Natural killer cell (primary cell): ENCODE data around the gene SEMA6B. TPM values are rescaled to one million over a fixed set of nuclear protein-coding genes. Genes with fewer than 3 reads are reported as not detected.

Source experiments
- ATAC-seq, 3 donors: fragments of 150-1000 bp in 2 of 3; fragments of 200-7000 bp in 1 of 3; cut with Tn5 transposase; 1 replicate in 1 of 3; 2 replicates in 2 of 3; pipeline ENCODE4 v1.10.0; 2021; ENCODE audit warnings: mild to moderate bottlenecking in 2 of 3, moderate library complexity in 2 of 3
- DNase-seq, 2 donors: peaks; one replicate each; pipeline versions ENCODE4 v3.0.0 to v3.0.0-alpha.2; 2013 to 2021; ENCODE audit warnings: mixed read lengths in 1 of 2
- H3K27ac ChIP-seq: one replicate; pipeline ENCODE4 v1.5.1; 2013; ENCODE audit warnings: mild to moderate bottlenecking, low read length
- H3K27me3 ChIP-seq: one replicate; pipeline ENCODE4 v1.6.1; 2013; ENCODE audit warnings: low read length; ENCODE audit not compliant: control insufficient read depth, insufficient read depth
- H3K36me3 ChIP-seq: one replicate; pipeline ENCODE4 v1.6.1; 2013; ENCODE audit warnings: low read length; ENCODE audit not compliant: control insufficient read depth, insufficient read depth
- H3K4me1 ChIP-seq: one replicate; pipeline ENCODE4 v1.6.1; 2013; ENCODE audit warnings: low read length; ENCODE audit not compliant: control insufficient read depth, insufficient read depth
- H3K4me3 ChIP-seq: one replicate; pipeline ENCODE4 v1.5.1; 2013; ENCODE audit warnings: low read length
- H3K9me3 ChIP-seq: one replicate; pipeline ENCODE4 v1.6.1; 2013; ENCODE audit warnings: low read length; ENCODE audit not compliant: control insufficient read depth, insufficient read depth
- H3K27ac Mint-ChIP-seq, 2 donors: one replicate each; pipeline ENCODE4 v1.8.0; 2022; ENCODE audit warnings: mild to moderate bottlenecking in 2 of 2, mixed read lengths in 2 of 2, moderate library complexity in 1 of 2
- H3K27me3 Mint-ChIP-seq, 2 donors: one replicate each; pipeline ENCODE4 v1.8.0; 2022; ENCODE audit warnings: low read depth in 2 of 2, mixed read lengths in 2 of 2
- H3K36me3 Mint-ChIP-seq: one replicate; pipeline ENCODE4 v1.8.0; 2022; ENCODE audit warnings: mixed read lengths
- H3K4me1 Mint-ChIP-seq, 2 donors: one replicate each; pipeline ENCODE4 v1.8.0; 2022; ENCODE audit warnings: mixed read lengths in 2 of 2
- H3K4me3 Mint-ChIP-seq: one replicate; pipeline ENCODE4 v1.8.0; 2022; ENCODE audit warnings: mild to moderate bottlenecking, moderate library complexity, mixed read lengths
- H3K9me3 Mint-ChIP-seq, 2 donors: one replicate each; pipeline ENCODE4 v1.8.0; 2022; ENCODE audit warnings: mixed read lengths in 2 of 2
- WGBS: methylation state at CpG from one replicate; pipeline ENCODE4 v1.1.7; 2013; ENCODE audit warnings: missing lambda C conversion rate; ENCODE audit not compliant: insufficient coverage; 5-methylcytosine and 5-hydroxymethylcytosine counted together
- intact Hi-C: fragments of 100-400 bp; cut with micrococcal nuclease; formaldehyde crosslinking; loops from one replicate; pipeline ENCODE4 v1.14.2; 2022
- total RNA-seq, 4 donors: library from RNA; stranded (reverse); fragments of 120-200 nt in 1 of 4; gene quantifications; one replicate each; pipeline versions ENCODE4 v1.2.3 to v1.2.4, GENCODE V29; 2013 to 2022
- TF ChIP-seq, protein P1 (sequence below): fragments of 200-600 bp; IDR thresholded peaks from one replicate; pipeline ENCODE4 v1.8.0; 2022; ENCODE audit warnings: antibody characterized with exemption

SEMA6B gene
- total RNA-seq, 3 donors from 2014 or later (not counting 1 experiment from before 2014, with no cell fraction given): 0.50 to 5.4 TPM; not detected in 1

DNA sequence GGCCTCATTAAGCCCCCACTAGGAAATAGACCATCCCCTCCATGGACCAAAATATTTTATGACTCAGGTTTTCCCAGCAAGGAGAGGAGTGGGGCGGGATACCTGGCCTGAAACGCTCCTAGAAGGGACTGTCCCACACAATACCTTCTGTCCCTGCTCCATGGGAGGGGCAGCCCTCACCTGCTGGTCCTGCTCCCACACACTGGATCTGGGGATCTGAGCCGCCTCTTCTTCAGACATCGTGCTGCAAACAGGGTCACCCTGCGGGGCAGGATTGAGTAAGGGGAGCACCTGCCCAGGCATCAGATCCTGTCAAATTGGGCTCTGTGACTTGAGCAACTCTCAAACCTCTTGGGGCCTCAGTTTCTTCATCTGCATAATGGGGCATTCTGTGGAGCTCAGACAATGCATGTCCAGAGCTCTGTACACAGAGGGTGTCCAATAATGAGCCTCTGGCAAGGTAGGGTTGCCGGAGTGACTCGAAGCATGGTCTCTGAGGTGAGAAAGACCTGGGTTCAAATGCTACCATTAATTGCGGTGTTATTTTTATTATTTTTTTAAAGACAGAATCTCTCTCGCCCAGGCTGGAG lies 25.6 kb downstream of the SEMA6B start:
- no peak overlapping the region for H3K27ac ChIP-seq
- H3K27me3 Mint-ChIP-seq: peaks cover 0 to 11% of the 10 kb centered on the region in 2 donors
- H3K4me3 Mint-ChIP-seq: no peak overlapping the region
- no peaks in the 10 kb centered on the region for H3K36me3 ChIP-seq
- ATAC-seq: no peak
- peaks cover 3% of the 10 kb centered on the region for H3K27me3 ChIP-seq
- H3K9me3 Mint-ChIP-seq: no peaks in the 10 kb centered on the region
- H3K27ac Mint-ChIP-seq: no peak overlapping the region
- no peak overlapping the region for H3K4me3 ChIP-seq
- intact Hi-C loops: no loop called here
- no peak for DNase-seq
- TF ChIP-seq, protein P1, sequence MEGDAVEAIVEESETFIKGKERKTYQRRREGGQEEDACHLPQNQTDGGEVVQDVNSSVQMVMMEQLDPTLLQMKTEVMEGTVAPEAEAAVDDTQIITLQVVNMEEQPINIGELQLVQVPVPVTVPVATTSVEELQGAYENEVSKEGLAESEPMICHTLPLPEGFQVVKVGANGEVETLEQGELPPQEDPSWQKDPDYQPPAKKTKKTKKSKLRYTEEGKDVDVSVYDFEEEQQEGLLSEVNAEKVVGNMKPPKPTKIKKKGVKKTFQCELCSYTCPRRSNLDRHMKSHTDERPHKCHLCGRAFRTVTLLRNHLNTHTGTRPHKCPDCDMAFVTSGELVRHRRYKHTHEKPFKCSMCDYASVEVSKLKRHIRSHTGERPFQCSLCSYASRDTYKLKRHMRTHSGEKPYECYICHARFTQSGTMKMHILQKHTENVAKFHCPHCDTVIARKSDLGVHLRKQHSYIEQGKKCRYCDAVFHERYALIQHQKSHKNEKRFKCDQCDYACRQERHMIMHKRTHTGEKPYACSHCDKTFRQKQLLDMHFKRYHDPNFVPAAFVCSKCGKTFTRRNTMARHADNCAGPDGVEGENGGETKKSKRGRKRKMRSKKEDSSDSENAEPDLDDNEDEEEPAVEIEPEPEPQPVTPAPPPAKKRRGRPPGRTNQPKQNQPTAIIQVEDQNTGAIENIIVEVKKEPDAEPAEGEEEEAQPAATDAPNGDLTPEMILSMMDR: no peak
- H3K4me1 ChIP-seq: peaks cover 9% of the 10 kb centered on the region
- 86% methylated on average over 9 of the region's 9 CpGs for WGBS
- H3K9me3 ChIP-seq: no peaks in the 10 kb centered on the region
- no peaks in the 10 kb centered on the region for H3K36me3 Mint-ChIP-seq
- H3K4me1 Mint-ChIP-seq: no peaks in the 10 kb centered on the region

DNA sequence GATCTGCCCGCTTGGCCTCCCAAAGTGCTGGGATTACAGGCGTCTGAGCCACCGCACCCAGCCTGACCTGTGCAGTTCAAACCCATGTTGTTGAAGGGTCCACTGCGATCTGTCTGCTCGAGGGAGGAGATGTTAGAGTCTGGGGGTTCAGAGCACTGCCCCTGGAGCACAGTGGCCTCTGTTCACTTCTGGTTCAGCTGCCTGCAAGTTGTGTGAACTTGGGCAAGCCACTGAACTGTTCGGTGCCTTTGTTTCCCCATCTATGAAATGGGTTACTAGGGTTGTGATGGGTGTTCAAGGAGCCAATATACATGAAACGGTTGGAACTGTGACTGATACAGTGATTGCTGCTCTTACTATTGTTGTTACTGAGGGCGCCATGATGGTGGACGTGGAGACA lies 26.1 kb downstream of the SEMA6B start:
- H3K27ac Mint-ChIP-seq: no peak overlapping the region

GRCh38 chr19:4531562-4532165 lies 27.8 kb downstream of the SEMA6B start:
- no peaks in the 10 kb centered on the region for H3K9me3 ChIP-seq
- H3K36me3 ChIP-seq: no peaks in the 10 kb centered on the region
- H3K4me3 Mint-ChIP-seq: no peak overlapping the region
- H3K4me1 Mint-ChIP-seq: no peaks in the 10 kb centered on the region
- H3K27ac Mint-ChIP-seq: no peak overlapping the region
- no peaks in the 10 kb centered on the region for H3K36me3 Mint-ChIP-seq
- TF ChIP-seq, protein P1: no peak
- no peak overlapping the region for H3K4me3 ChIP-seq
- H3K27ac ChIP-seq: no peak overlapping the region
- H3K9me3 Mint-ChIP-seq: no peaks in the 10 kb centered on the region
- peaks cover 9% of the 10 kb centered on the region for H3K4me1 ChIP-seq
- intact Hi-C loops: no loop called here
- H3K27me3 Mint-ChIP-seq: peaks cover 0 to 11% of the 10 kb centered on the region in 2 donors
- 46% methylated on average over 22 of the region's 28 CpGs for WGBS
- H3K27me3 ChIP-seq: no peaks in the 10 kb centered on the region
- no peak for ATAC-seq
- no peak for DNase-seq

More for the DNA sequence above, 26.1 kb downstream of the SEMA6B start:
- H3K36me3 ChIP-seq: no peaks in the 10 kb centered on the region
- Mint-ChIP-seq H3K4me3 (no peak overlapping the region), H3K36me3 (no peaks in the 10 kb centered on the region), H3K9me3 (no peaks in the 10 kb centered on the region), H3K27me3 (peaks cover 0 to 11% of the 10 kb centered on the region in 2 donors), H3K4me1 (no peaks in the 10 kb centered on the region)
- no peaks in the 10 kb centered on the region for H3K9me3 ChIP-seq
- H3K27me3 ChIP-seq: peaks cover 3% of the 10 kb centered on the region
- DNase-seq (no peak), ATAC-seq (no peak)
- TF ChIP-seq, protein P1: no peak
- H3K4me1 ChIP-seq: peaks cover 9% of the 10 kb centered on the region
- no peak overlapping the region for H3K27ac ChIP-seq
- 88% methylated on average over 9 of the region's 9 CpGs for WGBS
- no peak overlapping the region for H3K4me3 ChIP-seq
- intact Hi-C loops: no loop called here
